WTC11 (cell line): ENCODE results near the gene MRPS14. TPM values are rescaled to one million over a fixed set of nuclear protein-coding genes. Genes with fewer than 3 reads are reported as not detected.

Experiments used
- FOXP1 ChIP-seq: sonication (generic); formaldehyde crosslinking; IDR thresholded peaks from 2 replicates; pipeline ENCODE4 v1.8.0; 2022; ENCODE audit warnings: missing genetic modification reagents, mild to moderate bottlenecking, moderate library complexity, borderline replicate concordance
- HMGA2 ChIP-seq: fragments of 250-450 bp; sonication (Bioruptor Pico); IDR thresholded peaks from 2 replicates; pipeline ENCODE4 v1.4.0; 2021; ENCODE audit warnings: mild to moderate bottlenecking, moderate library complexity
- JAZF1 ChIP-seq: fragments of 250-450 bp; sonication (Bioruptor Pico); IDR thresholded peaks from 2 replicates; pipeline ENCODE4 v1.9.0; 2021; ENCODE audit warnings: moderate library complexity, mild to moderate bottlenecking, inconsistent platforms
- KAT7 ChIP-seq: sonication (generic); formaldehyde crosslinking; IDR thresholded peaks from 2 replicates; pipeline ENCODE4 v1.8.1; 2023; ENCODE audit warnings: missing genetic modification reagents, mild to moderate bottlenecking, borderline replicate concordance
- MYBL2 ChIP-seq: sonication (generic); formaldehyde crosslinking; IDR thresholded peaks from 2 replicates; pipeline ENCODE4 v1.8.1; 2023; ENCODE audit warnings: mild to moderate bottlenecking, moderate library complexity, missing genetic modification reagents
- NFE2L1 ChIP-seq: sonication (generic); formaldehyde crosslinking; IDR thresholded peaks from 2 replicates; pipeline ENCODE4 v1.8.1; 2023; ENCODE audit warnings: missing genetic modification reagents
- NR2C2 ChIP-seq: sonication (generic); formaldehyde crosslinking; IDR thresholded peaks from 2 replicates; pipeline ENCODE4 v1.8.0; 2022; ENCODE audit warnings: mild to moderate bottlenecking, missing genetic modification reagents
- RELA ChIP-seq: sonication (generic); formaldehyde crosslinking; IDR thresholded peaks from 2 replicates; pipeline ENCODE4 v1.8.1; 2022; ENCODE audit warnings: missing genetic modification reagents, mild to moderate bottlenecking, borderline replicate concordance
- TCF7 ChIP-seq: sonication (generic); formaldehyde crosslinking; IDR thresholded peaks from 2 replicates; pipeline ENCODE4 v1.8.0; 2022; ENCODE audit warnings: mild to moderate bottlenecking, low read depth, missing genetic modification reagents, moderate library complexity
- ZNF219 ChIP-seq: sonication (generic); formaldehyde crosslinking; IDR thresholded peaks from 2 replicates; pipeline ENCODE4 v1.8.0; 2023; ENCODE audit warnings: missing genetic modification reagents, mild to moderate bottlenecking, borderline replicate concordance
- total RNA-seq: library from RNA; stranded (reverse); gene quantifications from 3 replicates; pipeline ENCODE4 v1.2.3, GENCODE V29; 2021
- TF ChIP-seq, protein P1 (sequence below): sonication (generic); formaldehyde crosslinking; IDR thresholded peaks from 2 replicates; pipeline ENCODE4 v1.8.0; 2023; ENCODE audit warnings: mild to moderate bottlenecking, missing genetic modification reagents
- TF ChIP-seq, protein P2 (sequence below): sonication (generic); formaldehyde crosslinking; IDR thresholded peaks from 2 replicates; pipeline ENCODE4 v1.8.1; 2023; ENCODE audit warnings: mild to moderate bottlenecking, missing genetic modification reagents
- TF ChIP-seq, protein P3 (sequence below): sonication (generic); formaldehyde crosslinking; IDR thresholded peaks from 2 replicates; pipeline ENCODE4 v1.8.0; 2022; ENCODE audit warnings: mild to moderate bottlenecking, missing genetic modification reagents
- TF ChIP-seq, protein P4 (sequence below): sonication (generic); formaldehyde crosslinking; IDR thresholded peaks from 2 replicates; pipeline ENCODE4 v1.8.1; 2023; ENCODE audit warnings: mild to moderate bottlenecking, missing genetic modification reagents
- TF ChIP-seq, protein P5 (sequence below): sonication (generic); formaldehyde crosslinking; IDR thresholded peaks from 2 replicates; pipeline ENCODE4 v1.8.0; 2023; ENCODE audit warnings: missing genetic modification reagents
- TF ChIP-seq, protein P6 (sequence below): sonication (generic); formaldehyde crosslinking; IDR thresholded peaks from 2 replicates; pipeline ENCODE4 v1.8.1; 2022; ENCODE audit warnings: missing genetic modification reagents, borderline replicate concordance
- TF ChIP-seq, protein P7 (sequence below): sonication (generic); formaldehyde crosslinking; IDR thresholded peaks from 2 replicates; pipeline ENCODE4 v1.8.0; 2022; ENCODE audit warnings: mild to moderate bottlenecking, missing genetic modification reagents
- TF ChIP-seq, protein P8 (sequence below): fragments of 250-450 bp; sonication (Bioruptor Pico); IDR thresholded peaks from 2 replicates; pipeline ENCODE4 v1.9.0; 2021; ENCODE audit warnings: moderate library complexity, mild to moderate bottlenecking, inconsistent platforms, borderline replicate concordance
- TF ChIP-seq, protein P9 (sequence below): fragments of 250-450 bp; sonication (Bioruptor Pico); IDR thresholded peaks from 2 replicates; pipeline ENCODE4 v1.8.0; 2021; ENCODE audit warnings: mild to moderate bottlenecking
- TF ChIP-seq, protein P10 (sequence below): sonication (generic); formaldehyde crosslinking; IDR thresholded peaks from 2 replicates; pipeline ENCODE4 v1.8.0; 2023; ENCODE audit warnings: missing genetic modification reagents, mild to moderate bottlenecking, borderline replicate concordance

The MRPS14 gene
- total RNA-seq, 1 experiment from 2014 or later, result 30.4 TPM

DNA sequence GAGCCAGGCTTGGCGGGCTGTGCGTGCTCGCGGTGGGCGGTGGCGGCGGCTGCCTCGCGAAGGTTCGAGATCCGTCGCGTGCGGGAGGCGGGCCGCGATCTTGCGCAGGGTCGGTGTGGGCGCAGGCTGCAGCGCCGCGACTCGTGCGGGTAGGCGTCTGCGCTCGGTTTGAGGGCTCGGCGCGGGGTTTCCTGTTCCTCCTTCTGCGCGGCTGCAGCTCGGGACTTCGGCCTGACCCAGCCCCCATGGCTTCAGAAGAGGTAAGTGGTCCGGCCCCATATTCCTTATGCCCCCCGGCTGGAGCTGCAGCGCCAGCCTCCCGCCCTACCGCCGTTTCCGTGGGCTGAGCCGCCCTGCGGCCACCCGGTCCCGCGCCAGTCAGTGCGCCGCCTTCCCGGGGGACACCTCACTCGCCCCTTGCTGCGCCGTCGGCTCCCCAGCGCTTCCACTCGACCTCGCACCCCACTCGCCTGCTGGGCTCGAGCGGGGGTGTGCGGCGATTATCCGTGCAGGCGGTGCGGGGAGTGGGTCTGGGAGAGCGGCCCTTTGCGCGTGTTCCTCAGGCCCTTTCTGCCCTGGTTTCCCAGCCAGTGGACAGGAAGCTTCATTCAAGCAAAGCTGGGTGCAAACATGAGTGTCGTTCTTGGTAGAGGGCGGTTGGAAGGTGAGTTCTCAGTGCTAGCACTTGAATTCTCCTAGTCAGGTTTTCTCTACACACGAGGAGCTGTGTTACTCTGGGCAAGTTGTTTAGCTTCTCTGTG lies 23.1 kb downstream of the MRPS14 start, which contains the start of gene CACYBP (continued):
- TF ChIP-seq, protein P1, sequence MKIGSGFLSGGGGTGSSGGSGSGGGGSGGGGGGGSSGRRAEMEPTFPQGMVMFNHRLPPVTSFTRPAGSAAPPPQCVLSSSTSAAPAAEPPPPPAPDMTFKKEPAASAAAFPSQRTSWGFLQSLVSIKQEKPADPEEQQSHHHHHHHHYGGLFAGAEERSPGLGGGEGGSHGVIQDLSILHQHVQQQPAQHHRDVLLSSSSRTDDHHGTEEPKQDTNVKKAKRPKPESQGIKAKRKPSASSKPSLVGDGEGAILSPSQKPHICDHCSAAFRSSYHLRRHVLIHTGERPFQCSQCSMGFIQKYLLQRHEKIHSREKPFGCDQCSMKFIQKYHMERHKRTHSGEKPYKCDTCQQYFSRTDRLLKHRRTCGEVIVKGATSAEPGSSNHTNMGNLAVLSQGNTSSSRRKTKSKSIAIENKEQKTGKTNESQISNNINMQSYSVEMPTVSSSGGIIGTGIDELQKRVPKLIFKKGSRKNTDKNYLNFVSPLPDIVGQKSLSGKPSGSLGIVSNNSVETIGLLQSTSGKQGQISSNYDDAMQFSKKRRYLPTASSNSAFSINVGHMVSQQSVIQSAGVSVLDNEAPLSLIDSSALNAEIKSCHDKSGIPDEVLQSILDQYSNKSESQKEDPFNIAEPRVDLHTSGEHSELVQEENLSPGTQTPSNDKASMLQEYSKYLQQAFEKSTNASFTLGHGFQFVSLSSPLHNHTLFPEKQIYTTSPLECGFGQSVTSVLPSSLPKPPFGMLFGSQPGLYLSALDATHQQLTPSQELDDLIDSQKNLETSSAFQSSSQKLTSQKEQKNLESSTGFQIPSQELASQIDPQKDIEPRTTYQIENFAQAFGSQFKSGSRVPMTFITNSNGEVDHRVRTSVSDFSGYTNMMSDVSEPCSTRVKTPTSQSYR (CRISPR knock-in tag), result no peak
- peak; percentile 80 for TF ChIP-seq MYBL2 (CRISPR knock-in tag)
- TF ChIP-seq, protein P2, sequence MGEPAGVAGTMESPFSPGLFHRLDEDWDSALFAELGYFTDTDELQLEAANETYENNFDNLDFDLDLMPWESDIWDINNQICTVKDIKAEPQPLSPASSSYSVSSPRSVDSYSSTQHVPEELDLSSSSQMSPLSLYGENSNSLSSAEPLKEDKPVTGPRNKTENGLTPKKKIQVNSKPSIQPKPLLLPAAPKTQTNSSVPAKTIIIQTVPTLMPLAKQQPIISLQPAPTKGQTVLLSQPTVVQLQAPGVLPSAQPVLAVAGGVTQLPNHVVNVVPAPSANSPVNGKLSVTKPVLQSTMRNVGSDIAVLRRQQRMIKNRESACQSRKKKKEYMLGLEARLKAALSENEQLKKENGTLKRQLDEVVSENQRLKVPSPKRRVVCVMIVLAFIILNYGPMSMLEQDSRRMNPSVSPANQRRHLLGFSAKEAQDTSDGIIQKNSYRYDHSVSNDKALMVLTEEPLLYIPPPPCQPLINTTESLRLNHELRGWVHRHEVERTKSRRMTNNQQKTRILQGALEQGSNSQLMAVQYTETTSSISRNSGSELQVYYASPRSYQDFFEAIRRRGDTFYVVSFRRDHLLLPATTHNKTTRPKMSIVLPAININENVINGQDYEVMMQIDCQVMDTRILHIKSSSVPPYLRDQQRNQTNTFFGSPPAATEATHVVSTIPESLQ (CRISPR knock-in tag), result no peak
- TF ChIP-seq NR2C2 (CRISPR knock-in tag), result peak; percentile 57; the same call in 1 of the 2 replicates
- no peak for TF ChIP-seq HMGA2 (CRISPR knock-in tag)
- TF ChIP-seq, protein P3, sequence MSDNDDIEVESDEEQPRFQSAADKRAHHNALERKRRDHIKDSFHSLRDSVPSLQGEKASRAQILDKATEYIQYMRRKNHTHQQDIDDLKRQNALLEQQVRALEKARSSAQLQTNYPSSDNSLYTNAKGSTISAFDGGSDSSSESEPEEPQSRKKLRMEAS (CRISPR knock-in tag), result peak; percentile 78; the same call in 1 of the 2 replicates
- TF ChIP-seq RELA (CRISPR knock-in tag), result peak; percentile 56; the same call in 1 of the 2 replicates
- peak; percentile 89; the same call in 1 of the 2 replicates for TF ChIP-seq NFE2L1 (CRISPR knock-in tag)
- TF ChIP-seq TCF7 (CRISPR knock-in tag), result no peak
- TF ChIP-seq, protein P4, sequence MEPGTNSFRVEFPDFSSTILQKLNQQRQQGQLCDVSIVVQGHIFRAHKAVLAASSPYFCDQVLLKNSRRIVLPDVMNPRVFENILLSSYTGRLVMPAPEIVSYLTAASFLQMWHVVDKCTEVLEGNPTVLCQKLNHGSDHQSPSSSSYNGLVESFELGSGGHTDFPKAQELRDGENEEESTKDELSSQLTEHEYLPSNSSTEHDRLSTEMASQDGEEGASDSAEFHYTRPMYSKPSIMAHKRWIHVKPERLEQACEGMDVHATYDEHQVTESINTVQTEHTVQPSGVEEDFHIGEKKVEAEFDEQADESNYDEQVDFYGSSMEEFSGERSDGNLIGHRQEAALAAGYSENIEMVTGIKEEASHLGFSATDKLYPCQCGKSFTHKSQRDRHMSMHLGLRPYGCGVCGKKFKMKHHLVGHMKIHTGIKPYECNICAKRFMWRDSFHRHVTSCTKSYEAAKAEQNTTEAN (CRISPR knock-in tag), result peak; percentile 75; the same call in 1 of the 2 replicates
- TF ChIP-seq, protein P5, sequence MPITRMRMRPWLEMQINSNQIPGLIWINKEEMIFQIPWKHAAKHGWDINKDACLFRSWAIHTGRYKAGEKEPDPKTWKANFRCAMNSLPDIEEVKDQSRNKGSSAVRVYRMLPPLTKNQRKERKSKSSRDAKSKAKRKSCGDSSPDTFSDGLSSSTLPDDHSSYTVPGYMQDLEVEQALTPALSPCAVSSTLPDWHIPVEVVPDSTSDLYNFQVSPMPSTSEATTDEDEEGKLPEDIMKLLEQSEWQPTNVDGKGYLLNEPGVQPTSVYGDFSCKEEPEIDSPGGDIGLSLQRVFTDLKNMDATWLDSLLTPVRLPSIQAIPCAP (CRISPR knock-in tag), result peak; percentile 30; the same call in 1 of the 2 replicates
- TF ChIP-seq, protein P6, sequence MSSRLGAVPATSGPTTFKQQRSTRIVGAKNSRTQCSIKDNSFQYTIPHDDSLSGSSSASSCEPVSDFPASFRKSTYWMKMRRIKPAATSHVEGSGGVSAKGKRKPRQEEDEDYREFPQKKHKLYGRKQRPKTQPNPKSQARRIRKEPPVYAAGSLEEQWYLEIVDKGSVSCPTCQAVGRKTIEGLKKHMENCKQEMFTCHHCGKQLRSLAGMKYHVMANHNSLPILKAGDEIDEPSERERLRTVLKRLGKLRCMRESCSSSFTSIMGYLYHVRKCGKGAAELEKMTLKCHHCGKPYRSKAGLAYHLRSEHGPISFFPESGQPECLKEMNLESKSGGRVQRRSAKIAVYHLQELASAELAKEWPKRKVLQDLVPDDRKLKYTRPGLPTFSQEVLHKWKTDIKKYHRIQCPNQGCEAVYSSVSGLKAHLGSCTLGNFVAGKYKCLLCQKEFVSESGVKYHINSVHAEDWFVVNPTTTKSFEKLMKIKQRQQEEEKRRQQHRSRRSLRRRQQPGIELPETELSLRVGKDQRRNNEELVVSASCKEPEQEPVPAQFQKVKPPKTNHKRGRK (CRISPR knock-in tag), result no peak
- no peak for TF ChIP-seq JAZF1
- TF ChIP-seq, protein P7, sequence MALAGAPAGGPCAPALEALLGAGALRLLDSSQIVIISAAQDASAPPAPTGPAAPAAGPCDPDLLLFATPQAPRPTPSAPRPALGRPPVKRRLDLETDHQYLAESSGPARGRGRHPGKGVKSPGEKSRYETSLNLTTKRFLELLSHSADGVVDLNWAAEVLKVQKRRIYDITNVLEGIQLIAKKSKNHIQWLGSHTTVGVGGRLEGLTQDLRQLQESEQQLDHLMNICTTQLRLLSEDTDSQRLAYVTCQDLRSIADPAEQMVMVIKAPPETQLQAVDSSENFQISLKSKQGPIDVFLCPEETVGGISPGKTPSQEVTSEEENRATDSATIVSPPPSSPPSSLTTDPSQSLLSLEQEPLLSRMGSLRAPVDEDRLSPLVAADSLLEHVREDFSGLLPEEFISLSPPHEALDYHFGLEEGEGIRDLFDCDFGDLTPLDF (CRISPR knock-in tag), result peak; percentile 84
- TF ChIP-seq, protein P8, sequence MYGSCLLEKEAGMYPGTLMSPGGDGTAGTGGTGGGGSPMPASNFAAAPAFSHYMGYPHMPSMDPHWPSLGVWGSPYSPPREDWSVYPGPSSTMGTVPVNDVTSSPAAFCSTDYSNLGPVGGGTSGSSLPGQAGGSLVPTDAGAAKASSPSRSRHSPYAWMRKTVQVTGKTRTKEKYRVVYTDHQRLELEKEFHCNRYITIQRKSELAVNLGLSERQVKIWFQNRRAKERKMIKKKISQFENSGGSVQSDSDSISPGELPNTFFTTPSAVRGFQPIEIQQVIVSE (CRISPR knock-in tag), result no peak
- TF ChIP-seq, protein P9, sequence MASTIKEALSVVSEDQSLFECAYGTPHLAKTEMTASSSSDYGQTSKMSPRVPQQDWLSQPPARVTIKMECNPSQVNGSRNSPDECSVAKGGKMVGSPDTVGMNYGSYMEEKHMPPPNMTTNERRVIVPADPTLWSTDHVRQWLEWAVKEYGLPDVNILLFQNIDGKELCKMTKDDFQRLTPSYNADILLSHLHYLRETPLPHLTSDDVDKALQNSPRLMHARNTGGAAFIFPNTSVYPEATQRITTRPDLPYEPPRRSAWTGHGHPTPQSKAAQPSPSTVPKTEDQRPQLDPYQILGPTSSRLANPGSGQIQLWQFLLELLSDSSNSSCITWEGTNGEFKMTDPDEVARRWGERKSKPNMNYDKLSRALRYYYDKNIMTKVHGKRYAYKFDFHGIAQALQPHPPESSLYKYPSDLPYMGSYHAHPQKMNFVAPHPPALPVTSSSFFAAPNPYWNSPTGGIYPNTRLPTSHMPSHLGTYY (CRISPR knock-in tag), result no peak
- TF ChIP-seq, protein P10, sequence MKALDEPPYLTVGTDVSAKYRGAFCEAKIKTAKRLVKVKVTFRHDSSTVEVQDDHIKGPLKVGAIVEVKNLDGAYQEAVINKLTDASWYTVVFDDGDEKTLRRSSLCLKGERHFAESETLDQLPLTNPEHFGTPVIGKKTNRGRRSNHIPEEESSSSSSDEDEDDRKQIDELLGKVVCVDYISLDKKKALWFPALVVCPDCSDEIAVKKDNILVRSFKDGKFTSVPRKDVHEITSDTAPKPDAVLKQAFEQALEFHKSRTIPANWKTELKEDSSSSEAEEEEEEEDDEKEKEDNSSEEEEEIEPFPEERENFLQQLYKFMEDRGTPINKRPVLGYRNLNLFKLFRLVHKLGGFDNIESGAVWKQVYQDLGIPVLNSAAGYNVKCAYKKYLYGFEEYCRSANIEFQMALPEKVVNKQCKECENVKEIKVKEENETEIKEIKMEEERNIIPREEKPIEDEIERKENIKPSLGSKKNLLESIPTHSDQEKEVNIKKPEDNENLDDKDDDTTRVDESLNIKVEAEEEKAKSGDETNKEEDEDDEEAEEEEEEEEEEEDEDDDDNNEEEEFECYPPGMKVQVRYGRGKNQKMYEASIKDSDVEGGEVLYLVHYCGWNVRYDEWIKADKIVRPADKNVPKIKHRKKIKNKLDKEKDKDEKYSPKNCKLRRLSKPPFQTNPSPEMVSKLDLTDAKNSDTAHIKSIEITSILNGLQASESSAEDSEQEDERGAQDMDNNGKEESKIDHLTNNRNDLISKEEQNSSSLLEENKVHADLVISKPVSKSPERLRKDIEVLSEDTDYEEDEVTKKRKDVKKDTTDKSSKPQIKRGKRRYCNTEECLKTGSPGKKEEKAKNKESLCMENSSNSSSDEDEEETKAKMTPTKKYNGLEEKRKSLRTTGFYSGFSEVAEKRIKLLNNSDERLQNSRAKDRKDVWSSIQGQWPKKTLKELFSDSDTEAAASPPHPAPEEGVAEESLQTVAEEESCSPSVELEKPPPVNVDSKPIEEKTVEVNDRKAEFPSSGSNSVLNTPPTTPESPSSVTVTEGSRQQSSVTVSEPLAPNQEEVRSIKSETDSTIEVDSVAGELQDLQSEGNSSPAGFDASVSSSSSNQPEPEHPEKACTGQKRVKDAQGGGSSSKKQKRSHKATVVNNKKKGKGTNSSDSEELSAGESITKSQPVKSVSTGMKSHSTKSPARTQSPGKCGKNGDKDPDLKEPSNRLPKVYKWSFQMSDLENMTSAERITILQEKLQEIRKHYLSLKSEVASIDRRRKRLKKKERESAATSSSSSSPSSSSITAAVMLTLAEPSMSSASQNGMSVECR (CRISPR knock-in tag), result peak; percentile 93; the same call in 1 of the 2 replicates
- TF ChIP-seq FOXP1, result peak; percentile 35; the same call in 1 of the 2 replicates
- TF ChIP-seq ZNF219, result no peak
- TF ChIP-seq KAT7 (CRISPR knock-in tag), result 0 out of 2 replicates have a peak, but pooled peaks have one; percentile 79
